Left ventricle myocardium inferior (tissue), 1 donor: ENCODE data around the gene ACTG2. TPM values are rescaled to one million over a fixed set of nuclear protein-coding genes. Genes with fewer than 3 reads are reported as not detected.
A peak's percentile ranks its signal among the peaks of the same experiment; 100 is the strongest.

Experiments used
- DNase-seq: peaks from one replicate; pipeline ENCODE4 v3.0.0-alpha.2; 2020
- H3K27ac ChIP-seq: fragments of 200-600 bp; replicated peaks from 2 replicates; pipeline ENCODE4 v1.8.0; 2021
- H3K27me3 ChIP-seq: fragments of 200-600 bp; 2 replicates; pipeline ENCODE4 v1.8.0; 2021; ENCODE audit warnings: low read depth
- H3K36me3 ChIP-seq: fragments of 200-600 bp; 2 replicates; pipeline ENCODE4 v1.8.0; 2021
- H3K4me1 ChIP-seq: fragments of 200-600 bp; 2 replicates; pipeline ENCODE4 v1.8.0; 2021
- H3K4me3 ChIP-seq: fragments of 200-600 bp; 2 replicates; pipeline ENCODE4 v1.8.0; 2021; ENCODE audit warnings: mild to moderate bottlenecking, moderate library complexity
- H3K9me3 ChIP-seq: fragments of 200-600 bp; replicated peaks from 2 replicates; pipeline ENCODE4 v1.8.0; 2021
- intact Hi-C: fragments of 100-400 bp; cut with micrococcal nuclease; formaldehyde crosslinking; loops from one replicate; pipeline ENCODE4 v1.11.0; 2022
- total RNA-seq: library from RNA; stranded (reverse); fragmentation: NEBNext Ultra II Directional; extraction: Animal tissue kit (Norgen Biotek cat#: 25700); gene quantifications from one replicate; pipeline ENCODE4 v1.2.1, GENCODE V29; 2021
- TF ChIP-seq, protein P1 (sequence below): fragments of 200-600 bp; IDR thresholded peaks from 2 replicates; pipeline ENCODE4 v1.8.0; 2021; ENCODE audit warnings: antibody characterized with exemption, mild to moderate bottlenecking, borderline replicate concordance
- donor health status: DM: no; HTN: yes; CAD: no; lungs with severe emphysema.

ACTG2 gene
- total RNA-seq, 1 donor from 2014 or later, result 1.6 TPM

DNA sequence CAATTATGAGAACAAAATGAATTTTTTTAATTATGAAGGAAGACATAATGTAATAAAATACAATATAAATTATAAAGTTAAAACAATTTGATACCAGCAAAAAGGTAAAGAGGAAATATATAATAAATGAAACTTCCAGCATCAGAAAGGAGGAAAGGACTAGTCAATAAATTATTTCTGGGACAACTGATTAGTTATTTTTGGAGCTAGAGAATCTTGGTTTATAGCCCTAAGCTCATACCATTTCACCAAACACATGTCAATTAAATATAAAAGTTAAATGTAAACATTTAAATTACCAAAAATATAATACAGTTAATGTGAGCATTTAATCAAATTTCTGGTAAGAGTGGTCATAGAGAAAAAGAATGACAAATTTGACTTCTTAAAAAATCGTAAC lies 12.1 kb downstream of the ACTG2 start:
- no peak overlapping the region for H3K4me3 ChIP-seq
- no peaks in the 10 kb centered on the region for H3K36me3 ChIP-seq
- no peaks in the 10 kb centered on the region for H3K4me1 ChIP-seq
- TF ChIP-seq, protein P1, sequence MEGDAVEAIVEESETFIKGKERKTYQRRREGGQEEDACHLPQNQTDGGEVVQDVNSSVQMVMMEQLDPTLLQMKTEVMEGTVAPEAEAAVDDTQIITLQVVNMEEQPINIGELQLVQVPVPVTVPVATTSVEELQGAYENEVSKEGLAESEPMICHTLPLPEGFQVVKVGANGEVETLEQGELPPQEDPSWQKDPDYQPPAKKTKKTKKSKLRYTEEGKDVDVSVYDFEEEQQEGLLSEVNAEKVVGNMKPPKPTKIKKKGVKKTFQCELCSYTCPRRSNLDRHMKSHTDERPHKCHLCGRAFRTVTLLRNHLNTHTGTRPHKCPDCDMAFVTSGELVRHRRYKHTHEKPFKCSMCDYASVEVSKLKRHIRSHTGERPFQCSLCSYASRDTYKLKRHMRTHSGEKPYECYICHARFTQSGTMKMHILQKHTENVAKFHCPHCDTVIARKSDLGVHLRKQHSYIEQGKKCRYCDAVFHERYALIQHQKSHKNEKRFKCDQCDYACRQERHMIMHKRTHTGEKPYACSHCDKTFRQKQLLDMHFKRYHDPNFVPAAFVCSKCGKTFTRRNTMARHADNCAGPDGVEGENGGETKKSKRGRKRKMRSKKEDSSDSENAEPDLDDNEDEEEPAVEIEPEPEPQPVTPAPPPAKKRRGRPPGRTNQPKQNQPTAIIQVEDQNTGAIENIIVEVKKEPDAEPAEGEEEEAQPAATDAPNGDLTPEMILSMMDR, result no peak
- peaks cover 13% of the 10 kb centered on the region for H3K27me3 ChIP-seq
- H3K27ac ChIP-seq, result no peak overlapping the region
- no peak for DNase-seq
- intact Hi-C loops, result no loop called here
- no peaks in the 10 kb centered on the region for H3K9me3 ChIP-seq

DNA sequence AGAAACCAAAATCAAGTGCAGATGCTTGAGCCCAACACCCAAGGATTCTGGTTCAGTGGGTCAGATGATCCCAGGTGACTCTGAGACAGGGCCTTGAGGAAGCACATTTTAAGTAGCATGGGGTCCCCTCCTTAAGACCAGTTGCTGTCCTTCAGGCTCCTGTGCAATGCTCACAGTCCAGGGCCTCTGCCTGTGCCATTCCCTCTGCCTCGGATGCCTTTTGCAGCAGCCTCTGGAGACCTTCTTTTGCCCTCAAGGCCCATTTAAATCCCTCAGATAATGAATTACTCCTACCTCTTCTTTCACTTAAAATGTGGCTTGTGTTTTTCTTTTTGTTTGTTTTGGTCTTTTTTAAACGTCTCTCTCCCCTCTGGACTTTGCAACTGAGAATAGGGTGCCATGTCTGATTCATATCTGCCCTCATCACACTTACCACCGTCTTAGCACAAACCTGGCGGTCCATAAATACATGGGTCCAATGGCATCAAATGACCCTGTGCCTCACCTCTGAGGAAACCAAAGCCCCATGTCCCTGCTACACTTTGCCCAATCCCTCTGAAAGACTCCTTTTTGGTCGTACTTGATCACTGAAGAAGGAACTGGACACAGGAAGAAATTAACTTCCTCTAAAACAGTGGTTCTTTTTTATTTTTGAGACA lies 14.2 kb downstream of the ACTG2 start:
- Histone ChIP-seq H3K9me3 (no peaks in the 10 kb centered on the region), H3K36me3 (no peaks in the 10 kb centered on the region), H3K27me3 (peaks cover 8% of the 10 kb centered on the region), H3K27ac (no peak overlapping the region), H3K4me3 (no peak overlapping the region), H3K4me1 (no peaks in the 10 kb centered on the region)
- intact Hi-C loops, result no loop called here
- no peak for DNase-seq
- TF ChIP-seq, protein P1, result no peak

DNA sequence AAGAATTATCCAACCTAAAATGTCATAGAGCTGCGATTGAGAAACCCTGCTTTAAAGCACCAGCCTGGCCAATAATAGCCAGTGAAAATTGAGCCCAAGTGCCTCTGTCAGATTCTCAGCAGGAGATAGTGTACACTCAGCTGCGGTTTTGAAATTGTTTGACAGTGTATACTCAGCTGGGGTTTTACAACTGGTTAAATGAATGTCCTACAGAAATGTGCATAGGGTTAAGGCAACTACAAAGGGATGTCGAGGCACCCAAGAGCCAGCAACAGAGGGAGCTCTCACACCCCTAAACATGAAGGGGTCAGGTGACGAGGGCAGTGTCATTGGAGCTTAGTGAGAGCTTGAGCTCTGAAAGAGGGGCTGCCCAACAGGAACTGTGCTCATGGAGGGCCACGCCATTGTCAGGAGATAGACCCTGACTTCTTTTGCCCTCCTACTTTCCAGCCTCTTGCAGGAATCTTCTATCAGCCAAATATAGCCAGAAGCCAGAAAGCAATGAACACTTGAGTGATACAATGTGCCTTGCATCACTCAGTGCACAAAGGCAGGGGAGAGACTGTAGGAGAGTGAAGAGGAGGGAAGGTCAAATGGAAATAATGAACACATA lies 15.1 kb downstream of the ACTG2 start:
- Histone ChIP-seq H3K36me3 (no peaks in the 10 kb centered on the region), H3K9me3 (no peaks in the 10 kb centered on the region), H3K4me3 (no peak overlapping the region), H3K27me3 (peaks cover 2% of the 10 kb centered on the region), H3K27ac (no peak overlapping the region), H3K4me1 (no peaks in the 10 kb centered on the region)
- intact Hi-C loops, result no loop called here
- no peak for DNase-seq
- TF ChIP-seq, protein P1, result peak; percentile 50

DNA sequence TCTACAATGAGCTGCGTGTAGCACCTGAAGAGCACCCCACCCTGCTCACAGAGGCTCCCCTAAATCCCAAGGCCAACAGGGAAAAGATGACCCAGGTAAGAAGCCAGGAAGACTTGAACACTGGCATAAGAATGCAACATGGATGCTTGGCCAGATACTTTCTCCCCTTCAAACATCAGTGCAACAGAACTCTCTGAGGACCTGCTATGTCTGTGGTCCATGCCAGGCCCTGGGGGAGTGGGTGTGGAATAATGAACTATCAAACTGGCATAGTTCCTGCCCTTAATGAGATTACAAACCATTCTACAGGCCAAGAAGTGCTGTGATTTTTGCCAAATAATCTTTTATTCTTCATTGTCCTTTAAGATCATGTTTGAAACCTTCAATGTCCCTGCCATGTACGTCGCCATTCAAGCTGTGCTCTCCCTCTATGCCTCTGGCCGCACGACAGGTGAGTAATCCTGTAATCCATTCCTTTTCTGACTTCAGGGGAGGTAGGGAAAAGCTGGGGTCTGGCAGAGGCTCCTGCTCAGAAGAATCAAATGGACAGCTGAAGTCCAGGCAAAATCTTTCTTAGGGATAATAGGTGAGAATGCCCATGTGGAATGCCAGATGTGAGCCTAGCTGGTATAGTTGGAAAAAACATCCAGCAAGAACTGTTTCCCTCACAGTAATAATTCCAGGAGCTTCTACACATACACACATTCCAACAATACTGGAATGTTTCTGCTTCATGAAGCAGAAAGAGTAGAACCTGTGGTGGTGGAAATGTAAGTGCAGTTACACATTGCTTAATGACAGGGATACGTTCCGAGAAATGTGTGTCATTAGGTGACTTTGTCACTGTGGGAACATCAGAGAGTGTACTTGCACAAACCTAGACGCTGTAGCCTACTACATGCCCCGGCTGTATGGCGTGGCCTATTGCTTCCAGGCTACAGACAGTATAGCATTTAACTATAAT lies 16.2 kb downstream of the ACTG2 start:
- no peak for DNase-seq
- H3K4me1 ChIP-seq, result no peaks in the 10 kb centered on the region
- no peaks in the 10 kb centered on the region for H3K27me3 ChIP-seq
- H3K4me3 ChIP-seq, result no peak overlapping the region
- no peaks in the 10 kb centered on the region for H3K9me3 ChIP-seq
- TF ChIP-seq, protein P1, result no peak
- H3K36me3 ChIP-seq, result no peaks in the 10 kb centered on the region
- intact Hi-C loops, result no loop called here
- H3K27ac ChIP-seq, result no peak overlapping the region

DNA sequence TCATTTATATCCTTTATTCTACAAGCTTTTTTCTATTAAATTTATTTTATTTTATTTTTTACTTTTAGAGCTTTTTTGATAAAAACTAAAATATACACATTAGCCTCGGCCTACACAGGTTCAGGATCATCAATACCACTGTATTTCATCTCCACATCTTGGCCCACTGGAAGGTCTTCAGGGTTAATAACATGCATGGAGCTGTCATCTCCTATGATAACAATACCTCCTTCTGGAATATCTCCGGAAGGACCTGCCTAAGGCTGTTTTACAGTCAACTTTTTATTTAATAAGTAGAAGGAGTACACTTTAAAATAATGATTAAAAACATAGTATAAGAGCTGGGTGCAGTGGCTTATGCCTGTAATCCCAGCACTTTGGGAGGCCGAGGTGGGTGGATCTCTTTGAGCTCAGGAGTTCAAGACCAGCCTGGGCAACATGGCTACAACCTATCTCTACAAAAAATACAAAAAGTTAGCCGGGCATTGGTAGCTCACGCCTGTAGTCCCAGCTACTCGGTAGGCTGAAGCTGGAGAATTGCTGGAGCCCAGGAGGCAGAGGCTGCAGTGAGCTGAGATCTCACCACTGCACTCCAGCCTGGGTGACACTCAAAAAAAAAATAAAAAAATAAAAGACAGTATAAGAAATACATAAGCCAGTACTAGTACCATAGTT lies 18.2 kb downstream of the ACTG2 start:
- Histone ChIP-seq H3K4me3 (no peak overlapping the region), H3K36me3 (no peaks in the 10 kb centered on the region), H3K27me3 (peaks cover 7% of the 10 kb centered on the region), H3K4me1 (no peaks in the 10 kb centered on the region), H3K27ac (no peak overlapping the region), H3K9me3 (no peaks in the 10 kb centered on the region)
- intact Hi-C loops, result no loop called here
- TF ChIP-seq, protein P1, result no peak
- DNase-seq, result no peak
